GM23338 (cell line): ENCODE measurements around the gene FERMT3. TPM values are rescaled to one million over a fixed set of nuclear protein-coding genes. Genes with fewer than 3 reads are reported as not detected.

Source experiments
- ATAC-seq: fragments of 200-7000 bp; cut with Tn5 transposase; 3 replicates; pipeline ENCODE4 v1.9.1; 2020
- DNase-seq: peaks from one replicate; pipeline ENCODE4 v3.0.0-alpha.2; 2015; ENCODE audit warnings: low spot score
- H2AFZ ChIP-seq: fragments of 200-600 bp; sonication (generic); 2 replicates; pipeline ENCODE4 v1.8.0; 2016; ENCODE audit warnings: antibody characterized with exemption, mild to moderate bottlenecking, moderate library complexity
- H3F3A ChIP-seq: fragments of 200-600 bp; sonication (generic); replicated peaks from 2 replicates; pipeline ENCODE4 v1.8.0; 2017; ENCODE audit warnings: antibody characterized with exemption, mixed run types, low read depth
- H3K27ac ChIP-seq: fragments of 200-600 bp; sonication (generic); 2 replicates; pipeline ENCODE4 v1.6.1; 2016; ENCODE audit warnings: low read depth
- H3K27me3 ChIP-seq: fragments of 200-600 bp; sonication (generic); 2 replicates; pipeline ENCODE4 v1.8.0; 2016; ENCODE audit warnings: mild to moderate bottlenecking, mixed run types, moderate library complexity; ENCODE audit not compliant: insufficient read depth
- H3K36me3 ChIP-seq: fragments of 200-600 bp; sonication (generic); 2 replicates; pipeline ENCODE4 v1.8.0; 2016; ENCODE audit warnings: mild to moderate bottlenecking; ENCODE audit not compliant: insufficient read depth
- H3K4me1 ChIP-seq: fragments of 200-600 bp; sonication (generic); 2 replicates; pipeline ENCODE4 v1.8.0; 2016; ENCODE audit warnings: mild to moderate bottlenecking, moderate library complexity; ENCODE audit not compliant: insufficient read depth
- H3K4me2 ChIP-seq: fragments of 200-600 bp; sonication (generic); 2 replicates; pipeline ENCODE4 v1.7.1; 2017; ENCODE audit warnings: mixed run types
- H3K4me3 ChIP-seq: fragments of 200-600 bp; sonication (generic); 2 replicates; pipeline ENCODE4 v1.6.1; 2016; ENCODE audit warnings: mixed run types
- H3K79me2 ChIP-seq: fragments of 200-600 bp; sonication (generic); replicated peaks from 2 replicates; pipeline ENCODE4 v1.8.0; 2017; ENCODE audit warnings: mild to moderate bottlenecking; ENCODE audit not compliant: insufficient read depth
- H3K9me2 ChIP-seq: fragments of 200-600 bp; sonication (generic); 2 replicates; pipeline ENCODE4 v1.8.0; 2017; ENCODE audit not compliant: insufficient read depth
- H4K20me1 ChIP-seq: fragments of 200-600 bp; sonication (generic); replicated peaks from 2 replicates; pipeline ENCODE4 v1.8.0; 2017; ENCODE audit warnings: mild to moderate bottlenecking; ENCODE audit not compliant: insufficient read depth
- H3K27ac Mint-ChIP-seq: 2 replicates; pipeline ENCODE4 v1.8.0; 2020; ENCODE audit warnings: inconsistent platforms, mild to moderate bottlenecking, moderate library complexity, mixed read lengths
- H3K27me3 Mint-ChIP-seq: 3 replicates; pipeline ENCODE4 v1.8.0; 2022; ENCODE audit warnings: low read depth, mild to moderate bottlenecking, moderate library complexity, mixed read lengths, inconsistent platforms; ENCODE audit not compliant: insufficient read depth, poor library complexity
- H3K36me3 Mint-ChIP-seq: 3 replicates; pipeline ENCODE4 v1.8.0; 2021; ENCODE audit warnings: low read depth, mild to moderate bottlenecking, inconsistent platforms, moderate library complexity, mixed read lengths
- H3K4me1 Mint-ChIP-seq: 3 replicates; pipeline ENCODE4 v1.8.0; 2020; ENCODE audit warnings: mild to moderate bottlenecking, inconsistent platforms, mixed read lengths
- H3K4me3 Mint-ChIP-seq: 3 replicates; pipeline ENCODE4 v1.8.0; 2021; ENCODE audit warnings: moderate library complexity, mild to moderate bottlenecking, inconsistent platforms, mixed read lengths
- H3K9me3 Mint-ChIP-seq: 3 replicates; pipeline ENCODE4 v1.8.0; 2020; ENCODE audit warnings: moderate library complexity, mild to moderate bottlenecking, inconsistent platforms, mixed read lengths
- CREB1 ChIP-seq: fragments of 250-450 bp; sonication (Bioruptor Pico); IDR thresholded peaks from 2 replicates; pipeline ENCODE4 v1.5.0; 2020; ENCODE audit warnings: low read depth, mild to moderate bottlenecking, moderate library complexity
- ETS1 ChIP-seq: IDR thresholded peaks from 2 replicates; pipeline ENCODE4 v1.6.1; 2016; ENCODE audit warnings: antibody characterized with exemption
- EZH2phosphoT487 ChIP-seq: fragments of 200-600 bp; sonication (generic); IDR thresholded peaks from one replicate; pipeline ENCODE4 v1.8.1; 2018; ENCODE audit warnings: antibody characterized with exemption; ENCODE audit not compliant: unreplicated experiment
- JUNB ChIP-seq: IDR thresholded peaks from one replicate; pipeline ENCODE4 v1.6.1; 2016; ENCODE audit warnings: antibody characterized with exemption; ENCODE audit not compliant: unreplicated experiment
- NANOG ChIP-seq: IDR thresholded peaks from 2 replicates; pipeline ENCODE4 v1.6.1; 2016; ENCODE audit warnings: antibody characterized with exemption, borderline replicate concordance
- POLR2AphosphoS5 ChIP-seq: IDR thresholded peaks from 2 replicates; pipeline ENCODE4 v1.6.1; 2016; ENCODE audit warnings: antibody characterized with exemption, low read depth
- REST ChIP-seq: IDR thresholded peaks from one replicate; pipeline ENCODE4 v1.6.1; 2018; ENCODE audit warnings: antibody characterized with exemption; ENCODE audit not compliant: unreplicated experiment
- STAT1 ChIP-seq: IDR thresholded peaks from one replicate; pipeline ENCODE4 v1.6.1; 2016; ENCODE audit warnings: antibody characterized with exemption; ENCODE audit not compliant: unreplicated experiment
- ZNF331 ChIP-seq: fragments of 250-450 bp; sonication (Bioruptor Pico); IDR thresholded peaks from 2 replicates; pipeline ENCODE4 v1.5.0; 2020; ENCODE audit warnings: low read depth, mild to moderate bottlenecking, moderate library complexity
- polyA plus RNA-seq: library from polyadenylated mRNA; unstranded; fragments of >200 nt; fragmentation: Nextera tagmentation; extraction: Ambion mirVana; gene quantifications from 2 replicates; pipeline ENCODE4 v1.2.1, GENCODE V29; 2016
- total RNA-seq: library from RNA; depleted of rRNA; stranded (reverse); fragments of >200 nt; shearing (Covaris generic); gene quantifications from 2 replicates; pipeline ENCODE4 v1.2.3, GENCODE V29; 2014

FERMT3 gene
- total and polyA plus RNA-seq, 2 experiments from 2014 or later, result 1.5 to 1.6 TPM

GRCh38 chr11:64232967-64233315, 26.4 kb downstream of the FERMT3 start:
- Histone ChIP-seq H3K9me2 (no peaks in the 10 kb centered on the region), H3F3A (peaks cover 24% of the 10 kb centered on the region), H3K27ac (no peak overlapping the region), H3K4me3 (no peak overlapping the region), H3K36me3 (no peaks in the 10 kb centered on the region), H3K4me2 (no peak overlapping the region), H3K4me1 (peaks cover 17% of the 10 kb centered on the region; the same call in 1 of the 2 replicates), H3K79me2 (peaks cover 4% of the 10 kb centered on the region; the same call in 1 of the 2 replicates), H2AFZ (no peak overlapping the region), H4K20me1 (no peaks in the 10 kb centered on the region), H3K27me3 (peaks cover 23% of the 10 kb centered on the region; the same call in 1 of the 2 replicates)
- ATAC-seq (no peak), DNase-seq (no peak)
- no peaks in the 10 kb centered on the region for H3K9me3 Mint-ChIP-seq
- peaks cover 6% of the 10 kb centered on the region for H3K36me3 Mint-ChIP-seq
- TF ChIP-seq NANOG (no peak), ZNF331 (no peak), REST (no peak), STAT1 (no peak), ETS1 (no peak), EZH2phosphoT487 (no peak), CREB1 (no peak), JUNB (no peak)
- H3K27ac Mint-ChIP-seq, result no peak overlapping the region
- peak overlapping the region; percentile 73; the same call in 2 of the 3 replicates for H3K4me3 Mint-ChIP-seq
- H3K4me1 Mint-ChIP-seq, result peaks cover 20% of the 10 kb centered on the region
- peaks cover 27% of the 10 kb centered on the region for H3K27me3 Mint-ChIP-seq

GRCh38 chr11:64233913-64234586, 27.5 kb downstream of the FERMT3 start, which contains the start of gene VEGFB:
VEGFB (plus strand) TSS chr11:64234584; CDS start chr11:64234834, 250 bp downstream.
- ATAC-seq (peak; percentile 16), DNase-seq (peak; percentile 71)
- Histone ChIP-seq H4K20me1 (no peaks in the 10 kb centered on the region), H3K27me3 (peaks cover 23% of the 10 kb centered on the region; the same call in 1 of the 2 replicates), H3K79me2 (peaks cover 4% of the 10 kb centered on the region; the same call in 1 of the 2 replicates), H3K4me3 (peak within 1 kb of the TSS; percentile 79), H3K4me1 (peaks cover 17% of the 10 kb centered on the region; the same call in 1 of the 2 replicates), H3K9me2 (no peaks in the 10 kb centered on the region), H3K4me2 (peak within 1 kb of the TSS; percentile 92), H3F3A (peaks cover 25% of the 10 kb centered on the region), H3K36me3 (no peaks in the 10 kb centered on the region), H3K27ac (no peak within 1 kb of the TSS), H2AFZ (peak within 1 kb of the TSS; percentile 63)
- peak within 1 kb of the TSS; percentile 83 for H3K4me3 Mint-ChIP-seq
- H3K27me3 Mint-ChIP-seq, result peaks cover 27% of the 10 kb centered on the region
- peaks cover 20% of the 10 kb centered on the region for H3K4me1 Mint-ChIP-seq
- no peaks in the 10 kb centered on the region for H3K9me3 Mint-ChIP-seq
- TF ChIP-seq POLR2AphosphoS5 (peak; percentile 65), CREB1 (no peak), EZH2phosphoT487 (no peak)
- no peak within 1 kb of the TSS for H3K27ac Mint-ChIP-seq
- peaks cover 11% of the 10 kb centered on the region for H3K36me3 Mint-ChIP-seq
